H9 (cell line): ENCODE measurements around the gene MED10. TPM values are rescaled to one million over a fixed set of nuclear protein-coding genes. Genes with fewer than 3 reads are reported as not detected.

Source experiments
- DNase-seq: peaks from one replicate; pipeline ENCODE4 v3.0.0-alpha.2; 2017
- H2AFZ ChIP-seq: one replicate; pipeline ENCODE4 v1.6.1; 2013; ENCODE audit warnings: mild to moderate bottlenecking, low read length, control low read depth, moderate library complexity
- H2AK5ac ChIP-seq: 2 replicates; pipeline ENCODE4 v1.6.1; 2013; ENCODE audit warnings: low read length, control low read depth, mixed read lengths; ENCODE audit not compliant: insufficient read length
- H2BK120ac ChIP-seq: one replicate; pipeline ENCODE4 v1.6.1; 2013; ENCODE audit warnings: low read depth, mild to moderate bottlenecking, low read length, control low read depth, inconsistent platforms; ENCODE audit not compliant: poor library complexity, severe bottlenecking
- H2BK12ac ChIP-seq: 2 replicates; pipeline ENCODE4 v1.6.1; 2013; ENCODE audit warnings: low read length, control low read depth, mixed read lengths, low read depth; ENCODE audit not compliant: insufficient read length
- H2BK15ac ChIP-seq: 2 replicates; pipeline ENCODE4 v1.6.1; 2013; ENCODE audit warnings: low read depth, low read length, control low read depth
- H2BK20ac ChIP-seq: one replicate; pipeline ENCODE4 v1.6.1; 2013; ENCODE audit warnings: low read depth, mild to moderate bottlenecking, low read length, control low read depth, inconsistent platforms; ENCODE audit not compliant: poor library complexity, severe bottlenecking
- H2BK5ac ChIP-seq: 2 replicates; pipeline ENCODE4 v1.6.1; 2013; ENCODE audit warnings: low read length, control low read depth, mixed read lengths; ENCODE audit not compliant: insufficient read length
- H3K14ac ChIP-seq: 2 replicates; pipeline ENCODE4 v1.6.1; 2013; ENCODE audit warnings: low read length, control low read depth; ENCODE audit not compliant: insufficient read depth
- H3K18ac ChIP-seq: 2 replicates; pipeline ENCODE4 v1.6.1; 2013; ENCODE audit warnings: low read depth, mild to moderate bottlenecking, mixed read lengths, low read length, control low read depth; ENCODE audit not compliant: insufficient read length
- H3K23ac ChIP-seq: 2 replicates; pipeline ENCODE4 v1.6.1; 2013; ENCODE audit warnings: low read length, control low read depth, mixed read lengths, low read depth; ENCODE audit not compliant: insufficient read length
- H3K23me2 ChIP-seq: 2 replicates; pipeline ENCODE4 v1.6.1; 2013; ENCODE audit warnings: low read depth, mild to moderate bottlenecking, mixed read lengths, low read length, control low read depth; ENCODE audit not compliant: insufficient read length, poor library complexity, severe bottlenecking
- H3K27ac ChIP-seq: 2 replicates; pipeline ENCODE4 v1.5.1; 2013; ENCODE audit warnings: low read length, control low read depth, mixed read lengths, low read depth; ENCODE audit not compliant: insufficient read length
- H3K27me3 ChIP-seq: 2 replicates; pipeline ENCODE4 v1.6.1; 2013; ENCODE audit warnings: low read length, control low read depth, inconsistent platforms; ENCODE audit not compliant: insufficient read depth
- H3K4ac ChIP-seq: 2 replicates; pipeline ENCODE4 v1.6.1; 2013; ENCODE audit warnings: low read depth, mild to moderate bottlenecking, control low read depth, inconsistent platforms, low read length, moderate library complexity
- H3K4me1 ChIP-seq: 2 replicates; pipeline ENCODE4 v1.6.1; 2013; ENCODE audit warnings: low read length, control low read depth, inconsistent platforms; ENCODE audit not compliant: insufficient read depth
- H3K4me2 ChIP-seq: 2 replicates; pipeline ENCODE4 v1.6.1; 2013; ENCODE audit warnings: low read length, control low read depth, mixed read lengths; ENCODE audit not compliant: insufficient read length, insufficient read depth
- H3K56ac ChIP-seq: 2 replicates; pipeline ENCODE4 v1.6.1; 2013; ENCODE audit warnings: low read depth, mild to moderate bottlenecking, mixed read lengths, low read length, control low read depth; ENCODE audit not compliant: insufficient read length
- H3K79me1 ChIP-seq: 2 replicates; pipeline ENCODE4 v1.6.1; 2013; ENCODE audit warnings: low read depth, mild to moderate bottlenecking, moderate library complexity, low read length, control low read depth, inconsistent platforms; ENCODE audit not compliant: insufficient read depth, poor library complexity, severe bottlenecking
- H3K79me2 ChIP-seq: 2 replicates; pipeline ENCODE4 v1.6.1; 2013; ENCODE audit warnings: low read length, control low read depth, inconsistent platforms; ENCODE audit not compliant: insufficient read depth
- H3K9ac ChIP-seq: 2 replicates; pipeline ENCODE4 v1.6.1; 2013; ENCODE audit warnings: low read length, control low read depth, mixed read lengths; ENCODE audit not compliant: insufficient read length; ENCODE audit errors: extremely low read depth
- H3K9me3 ChIP-seq: one replicate; pipeline ENCODE4 v1.6.1; 2013; ENCODE audit warnings: low read depth, low read length, inconsistent platforms; ENCODE audit not compliant: control insufficient read depth
- H3T11ph ChIP-seq: one replicate; pipeline ENCODE4 v1.6.1; 2013; ENCODE audit warnings: mild to moderate bottlenecking, low read length, control low read depth, inconsistent platforms
- H4K20me1 ChIP-seq: one replicate; pipeline ENCODE4 v1.6.1; 2013; ENCODE audit not compliant: control insufficient read depth, insufficient read length, insufficient read depth
- H4K5ac ChIP-seq: 2 replicates; pipeline ENCODE4 v1.6.1; 2013; ENCODE audit warnings: low read depth, mild to moderate bottlenecking, mixed read lengths, low read length, control low read depth; ENCODE audit not compliant: insufficient read length
- H4K8ac ChIP-seq: replicated peaks from 2 replicates; pipeline ENCODE4 v1.6.1; 2013; ENCODE audit warnings: low read length, control low read depth, mixed read lengths, low read depth; ENCODE audit not compliant: insufficient read length
- H4K91ac ChIP-seq: 2 replicates; pipeline ENCODE4 v1.6.1; 2013; ENCODE audit warnings: low read depth, mild to moderate bottlenecking, moderate library complexity, mixed read lengths, low read length, control low read depth; ENCODE audit not compliant: insufficient read length
- H3K27ac Mint-ChIP-seq, 3 experiments: 2 replicates in 2 of 3; 3 replicates in 1 of 3; pipeline ENCODE4 v1.8.0; 2020 to 2021; ENCODE audit warnings: mixed read lengths in 3 of 3, mild to moderate bottlenecking in 1 of 3, moderate library complexity in 1 of 3
- H3K27me3 Mint-ChIP-seq: 2 replicates; pipeline ENCODE4 v1.8.0; 2021; ENCODE audit warnings: low read depth, mild to moderate bottlenecking, moderate library complexity, mixed read lengths
- H3K36me3 Mint-ChIP-seq, 3 experiments: 2 replicates in 2 of 3; 3 replicates in 1 of 3; pipeline ENCODE4 v1.8.0; 2020 to 2021; ENCODE audit warnings: low read depth in 3 of 3, mixed read lengths in 3 of 3; ENCODE audit not compliant: insufficient read depth in 1 of 3
- H3K4me1 Mint-ChIP-seq, 2 experiments: 2 replicates each; pipeline ENCODE4 v1.8.0; 2020; ENCODE audit warnings: mixed read lengths in 2 of 2
- H3K4me3 Mint-ChIP-seq, 2 experiments: 2 replicates in 1 of 2; 3 replicates in 1 of 2; pipeline ENCODE4 v1.8.0; 2020 to 2021; ENCODE audit warnings: mild to moderate bottlenecking in 2 of 2, mixed read lengths in 2 of 2, moderate library complexity in 1 of 2
- H3K9me3 Mint-ChIP-seq, 2 experiments: 2 replicates in 1 of 2; 3 replicates in 1 of 2; pipeline ENCODE4 v1.8.0; 2020; ENCODE audit warnings: mild to moderate bottlenecking in 2 of 2, mixed read lengths in 2 of 2, moderate library complexity in 1 of 2
- whole genome bisulfite sequencing: extraction: QIAGEN DNeasy Blood & Tissue Kit; methylation state at CpG from one replicate; pipeline ENCODE4 v1.1.7; 2013; ENCODE audit warnings: missing lambda C conversion rate, low lambda C conversion rate, mixed read lengths; ENCODE audit not compliant: insufficient read length; ENCODE audit errors: extremely low coverage; 5-methylcytosine and 5-hydroxymethylcytosine counted together
- total RNA-seq: library from RNA; stranded (reverse); gene quantifications from 2 replicates; pipeline ENCODE4 v1.2.1, GENCODE V29; 2021
- TF ChIP-seq, protein P1 (sequence below): fragments of 200-600 bp; sonication (generic); conservative IDR thresholded peaks from 3 replicates; pipeline ENCODE4 v1.8.0; 2021; ENCODE audit warnings: antibody characterized with exemption, mild to moderate bottlenecking

The MED10 gene
- total RNA-seq, 1 experiment from 2014 or later: 35.3 TPM

DNA sequence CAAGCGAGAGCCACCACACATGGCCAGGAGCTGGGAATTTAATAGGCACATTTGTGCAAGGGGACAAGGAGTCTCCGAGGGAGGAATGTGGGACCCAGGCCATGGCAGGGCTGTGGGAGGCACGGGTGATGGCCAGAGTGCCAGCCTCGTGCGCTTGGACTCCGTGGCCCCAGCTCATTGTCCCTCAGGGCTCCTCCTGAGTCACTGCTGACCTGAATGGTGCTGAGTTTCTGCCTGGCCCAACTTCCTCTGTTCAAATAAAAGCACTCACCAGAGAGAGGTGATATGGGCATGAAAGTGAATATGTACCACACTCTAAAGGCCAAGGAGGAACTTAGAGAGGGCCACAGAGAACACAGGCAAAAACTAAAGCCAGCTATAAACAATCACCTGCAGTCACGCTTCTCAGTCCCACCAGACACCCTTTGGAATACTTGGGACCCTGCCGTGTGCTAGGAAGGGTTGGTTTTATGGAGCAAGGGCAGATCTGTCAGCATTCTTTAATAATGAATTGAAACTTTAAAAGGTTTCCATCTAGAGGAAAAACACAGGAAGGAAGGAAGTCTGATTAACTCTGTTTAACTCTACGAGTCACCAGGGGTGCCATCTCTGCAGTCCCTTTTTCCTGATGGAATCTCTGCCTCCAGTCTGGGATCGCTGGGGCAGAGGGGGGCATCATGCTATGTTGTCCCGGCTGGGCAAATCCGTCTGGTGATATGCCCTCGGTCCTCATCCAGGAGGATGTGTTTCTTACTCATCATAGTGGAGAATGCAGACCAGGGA is 45.2 kb upstream of the MED10 start:
- no peak overlapping the region for H3K27ac ChIP-seq
- H3K56ac ChIP-seq: no peak overlapping the region
- no peak overlapping the region for H2BK120ac ChIP-seq
- H4K5ac ChIP-seq: no peak overlapping the region
- H3K14ac ChIP-seq: no peak overlapping the region
- no peaks in the 10 kb centered on the region for H3K9me3 ChIP-seq
- no peaks in the 10 kb centered on the region for H3K23me2 ChIP-seq
- DNase-seq: no peak
- H2BK15ac ChIP-seq: no peak overlapping the region
- H3K27me3 ChIP-seq: no peaks in the 10 kb centered on the region
- H3K79me1 ChIP-seq: no peaks in the 10 kb centered on the region
- no peak overlapping the region for H3K23ac ChIP-seq
- no peaks in the 10 kb centered on the region for H3K79me2 ChIP-seq
- no peak overlapping the region for H2BK5ac ChIP-seq
- Mint-ChIP-seq H3K27me3 (peaks cover 30% of the 10 kb centered on the region), H3K36me3 (no peaks in the 10 kb centered on the region), H3K9me3 (peaks cover 4 to 7% of the 10 kb centered on the region in 2 experiments), H3K4me3 (no peak overlapping the region), H3K27ac (no peak overlapping the region), H3K4me1 (no peaks in the 10 kb centered on the region)
- H2AFZ ChIP-seq: no peak overlapping the region
- H3K4me1 ChIP-seq: no peaks in the 10 kb centered on the region
- H2BK20ac ChIP-seq: no peak overlapping the region
- no CpG with 5 or more reads among the region's 13 CpGs for WGBS
- H4K91ac ChIP-seq: no peak overlapping the region
- no peak overlapping the region for H4K8ac ChIP-seq
- H3K4me2 ChIP-seq: no peak overlapping the region
- H3K4ac ChIP-seq: no peak overlapping the region
- no peaks in the 10 kb centered on the region for H4K20me1 ChIP-seq
- H2AK5ac ChIP-seq: no peak overlapping the region
- TF ChIP-seq, protein P1, sequence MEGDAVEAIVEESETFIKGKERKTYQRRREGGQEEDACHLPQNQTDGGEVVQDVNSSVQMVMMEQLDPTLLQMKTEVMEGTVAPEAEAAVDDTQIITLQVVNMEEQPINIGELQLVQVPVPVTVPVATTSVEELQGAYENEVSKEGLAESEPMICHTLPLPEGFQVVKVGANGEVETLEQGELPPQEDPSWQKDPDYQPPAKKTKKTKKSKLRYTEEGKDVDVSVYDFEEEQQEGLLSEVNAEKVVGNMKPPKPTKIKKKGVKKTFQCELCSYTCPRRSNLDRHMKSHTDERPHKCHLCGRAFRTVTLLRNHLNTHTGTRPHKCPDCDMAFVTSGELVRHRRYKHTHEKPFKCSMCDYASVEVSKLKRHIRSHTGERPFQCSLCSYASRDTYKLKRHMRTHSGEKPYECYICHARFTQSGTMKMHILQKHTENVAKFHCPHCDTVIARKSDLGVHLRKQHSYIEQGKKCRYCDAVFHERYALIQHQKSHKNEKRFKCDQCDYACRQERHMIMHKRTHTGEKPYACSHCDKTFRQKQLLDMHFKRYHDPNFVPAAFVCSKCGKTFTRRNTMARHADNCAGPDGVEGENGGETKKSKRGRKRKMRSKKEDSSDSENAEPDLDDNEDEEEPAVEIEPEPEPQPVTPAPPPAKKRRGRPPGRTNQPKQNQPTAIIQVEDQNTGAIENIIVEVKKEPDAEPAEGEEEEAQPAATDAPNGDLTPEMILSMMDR: no peak
- H3K9ac ChIP-seq: no peak overlapping the region
- H3K18ac ChIP-seq: no peak overlapping the region
- no peak overlapping the region for H2BK12ac ChIP-seq
- H3T11ph ChIP-seq: no peak overlapping the region
